Body of pancreas (tissue), 4 donors: ENCODE results near the gene DYNC1I2. TPM values are rescaled to one million over a fixed set of nuclear protein-coding genes. Genes with fewer than 3 reads are reported as not detected.

Experiments
- ATAC-seq: fragments of 150-250 bp; one replicate; pipeline ENCODE4 v1.9.1; 2016
- DNase-seq, 4 donors: peaks; one replicate each; pipeline ENCODE4 v3.0.0-alpha.2; 2019
- H3K27ac ChIP-seq, 4 donors: fragments of 200-600 bp; sonication (generic); 1 replicate in 3 of 4; 2 replicates in 1 of 4; pipeline versions ENCODE4 v1.5.1 to v1.6.1; 2016 to 2019; ENCODE audit warnings: mild to moderate bottlenecking in 1 of 4, mixed read lengths in 1 of 4, moderate library complexity in 1 of 4
- H3K27me3 ChIP-seq, 2 donors: fragments of 200-600 bp; sonication (generic); one replicate each; pipeline ENCODE4 v1.6.0; 2016; ENCODE audit warnings: mild to moderate bottlenecking in 1 of 2
- H3K36me3 ChIP-seq, 2 donors: fragments of 200-600 bp; sonication (generic); replicated peaks in 1 of 2; 2 replicates each; pipeline ENCODE4 v1.5.1; 2016; ENCODE audit warnings: low read depth in 2 of 2; ENCODE audit not compliant: insufficient read depth in 1 of 2
- H3K4me1 ChIP-seq: fragments of 200-600 bp; sonication (generic); one replicate; pipeline ENCODE4 v1.6.0; 2016
- H3K4me3 ChIP-seq, 2 donors: fragments of 200-600 bp; sonication (generic); 1 replicate in 1 of 2; 2 replicates in 1 of 2; pipeline ENCODE4 v1.5.1; 2016 to 2019
- H3K9me3 ChIP-seq, 3 donors: fragments of 200-600 bp; sonication (generic); 1 replicate in 2 of 3; 2 replicates in 1 of 3; pipeline ENCODE4 v1.5.1; 2016
- POLR2A ChIP-seq, 3 donors: fragments of 450-650 bp; IDR thresholded peaks; one replicate each; pipeline ENCODE4 v1.6.1; 2016; ENCODE audit warnings: antibody characterized with exemption in 3 of 3, mild to moderate bottlenecking in 2 of 3
- WGBS, 2 donors: methylation state at CpG; one replicate each; pipeline ENCODE4 v1.1.5; 2017; 5-methylcytosine and 5-hydroxymethylcytosine counted together
- intact Hi-C: fragments of 100-400 bp; cut with DNase I; formaldehyde crosslinking; loops from one replicate; pipeline ENCODE4 v1.15.1; 2023
- total RNA-seq, 2 donors: library from RNA; depleted of rRNA; stranded (reverse); fragments of >200 nt; gene quantifications; one replicate each; pipeline ENCODE4 v1.1.0, GENCODE V29; 2016
- TF ChIP-seq, protein P1 (sequence below), 7 experiments: fragments of 450-650 bp in 4 of 7; fragments of 200-600 bp in 3 of 7; sonication (generic) in 3 of 7; IDR thresholded peaks; one replicate each; pipeline ENCODE4 v1.5.1; 2016 to 2019; ENCODE audit warnings: antibody characterized with exemption in 7 of 7

The DYNC1I2 gene
- 10 to 100 TPM; 34.6 to 52.7 TPM for total RNA-seq

DNA sequence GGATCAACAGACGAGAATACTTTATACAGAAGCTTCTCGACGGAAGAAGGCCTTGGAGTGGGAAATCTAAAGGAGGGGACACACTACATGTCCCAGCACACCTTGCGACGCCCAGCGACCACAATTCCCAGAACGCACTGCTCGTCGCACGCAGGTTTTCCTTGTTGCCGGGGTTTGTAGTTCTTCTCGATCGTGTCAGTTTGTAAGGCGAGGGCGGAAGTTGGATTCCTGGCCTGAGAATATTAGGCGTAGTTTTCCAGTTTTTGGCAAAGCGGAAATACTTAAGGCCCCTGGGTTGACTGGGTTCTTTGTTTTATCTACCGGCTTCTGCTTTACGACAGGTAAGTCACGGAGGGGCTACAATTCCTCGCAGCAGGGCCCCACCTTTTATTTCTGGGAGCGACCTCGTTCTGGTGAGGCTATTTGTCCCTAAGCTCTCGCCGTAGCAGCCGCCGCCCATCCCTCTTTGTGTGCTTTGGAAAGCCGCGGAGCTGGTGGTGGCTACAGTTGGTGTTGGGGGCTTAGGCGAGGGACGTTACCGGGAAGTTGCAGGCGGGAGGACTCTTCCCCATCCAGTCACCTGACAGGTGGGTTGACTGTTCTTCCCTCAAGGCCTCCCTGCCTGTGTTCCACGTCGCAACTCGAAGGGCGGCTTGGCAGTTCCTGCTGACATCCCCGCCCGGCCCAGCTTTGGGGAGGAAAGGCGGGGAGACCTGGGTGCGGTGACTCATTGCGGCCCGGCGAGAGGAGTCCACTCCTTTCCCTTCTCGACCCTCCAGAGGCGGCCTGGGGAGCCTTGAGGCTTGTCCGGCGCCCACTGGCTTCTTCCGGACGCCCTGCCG, at the start of gene DYNC1I2:
TSS of gene DYNC1I2 (plus strand) at position 183 of the 842 bp plus-strand sequence. CDS start 2,687 bp downstream, outside the sequence.
- Histone ChIP-seq H3K4me3 (peak within 1 kb of the TSS; percentile 83 to 99), H3K27me3 (no peaks in the 10 kb centered on the region), H3K36me3 (no peaks in the 10 kb centered on the region), H3K27ac (peak within 1 kb of the TSS; percentile 45 to 93 (median 87)), H3K4me1 (peaks cover 12% of the 10 kb centered on the region), H3K9me3 (no peaks in the 10 kb centered on the region)
- TF ChIP-seq, protein P1, sequence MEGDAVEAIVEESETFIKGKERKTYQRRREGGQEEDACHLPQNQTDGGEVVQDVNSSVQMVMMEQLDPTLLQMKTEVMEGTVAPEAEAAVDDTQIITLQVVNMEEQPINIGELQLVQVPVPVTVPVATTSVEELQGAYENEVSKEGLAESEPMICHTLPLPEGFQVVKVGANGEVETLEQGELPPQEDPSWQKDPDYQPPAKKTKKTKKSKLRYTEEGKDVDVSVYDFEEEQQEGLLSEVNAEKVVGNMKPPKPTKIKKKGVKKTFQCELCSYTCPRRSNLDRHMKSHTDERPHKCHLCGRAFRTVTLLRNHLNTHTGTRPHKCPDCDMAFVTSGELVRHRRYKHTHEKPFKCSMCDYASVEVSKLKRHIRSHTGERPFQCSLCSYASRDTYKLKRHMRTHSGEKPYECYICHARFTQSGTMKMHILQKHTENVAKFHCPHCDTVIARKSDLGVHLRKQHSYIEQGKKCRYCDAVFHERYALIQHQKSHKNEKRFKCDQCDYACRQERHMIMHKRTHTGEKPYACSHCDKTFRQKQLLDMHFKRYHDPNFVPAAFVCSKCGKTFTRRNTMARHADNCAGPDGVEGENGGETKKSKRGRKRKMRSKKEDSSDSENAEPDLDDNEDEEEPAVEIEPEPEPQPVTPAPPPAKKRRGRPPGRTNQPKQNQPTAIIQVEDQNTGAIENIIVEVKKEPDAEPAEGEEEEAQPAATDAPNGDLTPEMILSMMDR (IDR thresholded peaks at IDR 0.05): peak in 1 of 7 experiments; percentile 2
- peak in 2 of 3 donors; percentile 61 to 63 for TF ChIP-seq POLR2A (IDR thresholded peaks at IDR 0.05)
- intact Hi-C loops: no loop called here
- ATAC-seq (peak; percentile 96), DNase-seq (peak; percentile 87 to 95 (median 92))
- WGBS, 2 donors: 0 to 1% methylated on average over 42 to 47 of the region's 51 CpGs

DNA sequence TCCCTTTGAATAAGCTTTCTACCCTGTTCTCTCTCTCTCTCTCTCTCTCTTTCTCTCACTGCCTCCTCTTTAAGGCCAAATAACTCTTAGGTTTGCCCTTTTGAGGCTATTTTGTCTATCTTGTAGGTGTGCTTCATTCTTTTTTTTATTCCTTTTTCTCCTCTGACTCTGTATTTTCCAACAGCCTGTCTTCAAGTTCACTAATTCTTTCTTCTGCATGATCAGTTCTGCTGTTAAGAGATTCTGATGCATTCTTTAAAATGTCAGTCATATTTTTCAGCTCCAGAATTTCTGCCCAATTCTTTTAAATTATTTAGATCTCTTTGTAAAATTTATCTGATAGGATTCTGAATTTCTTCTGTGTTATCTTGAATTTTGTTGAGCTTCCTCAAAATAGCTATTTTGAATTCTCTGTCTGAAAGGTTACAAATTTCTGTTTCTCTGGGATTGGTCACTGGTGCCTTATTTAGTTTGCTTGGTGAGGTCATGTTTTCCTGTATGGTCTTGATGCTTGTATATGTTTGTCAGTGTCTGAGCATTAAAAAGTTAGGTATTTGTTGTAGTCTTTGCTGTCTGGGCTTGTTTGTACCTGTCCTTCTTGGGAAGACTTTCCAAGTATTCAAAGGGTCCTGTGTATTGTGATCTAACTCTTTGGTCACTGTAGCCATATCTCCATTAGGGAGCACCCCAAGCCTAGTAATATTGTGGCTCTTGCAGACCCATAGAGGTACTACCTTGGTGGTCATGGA, 35.4 kb upstream of the DYNC1I2 start:
- Histone ChIP-seq H3K36me3 (no peaks in the 10 kb centered on the region), H3K4me1 (no peaks in the 10 kb centered on the region), H3K9me3 (no peaks in the 10 kb centered on the region), H3K27ac (no peak overlapping the region), H3K27me3 (no peaks in the 10 kb centered on the region), H3K4me3 (no peak overlapping the region)
- DNase-seq (no peak), ATAC-seq (no peak)
- TF ChIP-seq POLR2A (IDR thresholded peaks at IDR 0.05): no peak
- TF ChIP-seq, protein P1 (IDR thresholded peaks at IDR 0.05): no peak
- intact Hi-C loops: no loop called here

DNA sequence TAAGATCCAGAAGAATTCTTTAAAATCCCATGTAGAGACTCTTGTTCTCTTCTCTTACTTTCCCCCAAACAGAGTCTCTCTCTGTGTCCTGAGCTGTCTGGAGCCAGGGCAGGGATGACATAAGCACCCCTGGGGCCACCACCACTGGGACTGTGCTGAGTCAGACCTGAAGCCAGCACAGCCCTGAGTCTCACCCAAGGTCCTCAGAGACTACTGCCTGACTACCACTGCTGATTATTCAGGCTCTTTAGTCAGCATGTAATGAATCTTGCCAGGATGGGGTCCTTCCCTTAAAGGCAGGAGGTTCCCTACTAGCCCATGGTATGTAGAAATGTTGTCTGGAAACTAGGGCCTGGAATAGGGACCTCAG, 34.9 kb upstream of the DYNC1I2 start:
- Histone ChIP-seq H3K27me3 (no peaks in the 10 kb centered on the region), H3K27ac (no peak overlapping the region), H3K4me3 (no peak overlapping the region), H3K36me3 (no peaks in the 10 kb centered on the region), H3K4me1 (no peaks in the 10 kb centered on the region), H3K9me3 (no peaks in the 10 kb centered on the region)
- ATAC-seq (no peak), DNase-seq (no peak)
- intact Hi-C loops: no loop called here
- TF ChIP-seq POLR2A (IDR thresholded peaks at IDR 0.05): no peak
- TF ChIP-seq, protein P1 (IDR thresholded peaks at IDR 0.05): no peak

DNA sequence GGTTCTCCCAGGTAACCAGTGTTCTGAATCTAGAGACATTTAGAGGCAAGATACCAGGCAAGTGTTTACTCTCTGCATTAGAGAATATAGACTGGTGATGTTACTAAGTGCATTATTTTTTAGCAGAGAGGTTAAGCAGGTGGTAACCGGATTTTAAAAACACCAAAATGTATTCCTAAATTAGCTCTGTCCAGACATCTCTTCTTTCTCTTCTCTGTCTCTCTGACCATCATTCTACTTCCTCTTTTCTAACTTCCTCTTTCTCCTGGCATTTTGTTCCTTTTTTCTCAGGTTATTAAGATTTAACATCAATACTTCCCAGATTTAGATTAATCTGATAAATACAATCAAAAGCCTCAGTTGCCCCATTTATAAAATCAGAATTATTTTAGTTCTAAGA, 31.7 kb upstream of the DYNC1I2 start:
- TF ChIP-seq, protein P1 (IDR thresholded peaks at IDR 0.05): no peak
- Histone ChIP-seq H3K27me3 (no peaks in the 10 kb centered on the region), H3K27ac (no peak overlapping the region), H3K4me3 (no peak overlapping the region), H3K4me1 (no peaks in the 10 kb centered on the region), H3K9me3 (no peaks in the 10 kb centered on the region), H3K36me3 (no peaks in the 10 kb centered on the region)
- ATAC-seq: no peak
- intact Hi-C loops: no loop called here
- WGBS, 2 donors: 33 to 56% methylated on average over 1 of the region's 1 CpG
- no peak for DNase-seq
